K562 (cell line): ENCODE data around the gene TAOK2. TPM values are rescaled to one million over a fixed set of nuclear protein-coding genes. Genes with fewer than 3 reads are reported as not detected.

ENCODE experiments used
- CBX1 ChIP-seq: sonication (generic); IDR thresholded peaks from 2 replicates; pipeline ENCODE4 v1.6.1; 2016; ENCODE audit warnings: antibody characterized with exemption, low read depth, mild to moderate bottlenecking
- HNRNPUL1 ChIP-seq: fragments of 200-400 bp; formaldehyde crosslinking; IDR thresholded peaks from 2 replicates; pipeline ENCODE4 v1.6.1; 2017; ENCODE audit warnings: low read length
- MAFG ChIP-seq: fragments of 450-650 bp; conservative IDR thresholded peaks from 2 replicates; pipeline ENCODE4 v1.6.1; 2016; ENCODE audit warnings: missing genetic modification characterization, missing compliant biosample characterization
- MITF ChIP-seq: IDR thresholded peaks from 2 replicates; pipeline ENCODE4 v1.6.1; 2014; ENCODE audit warnings: antibody characterized with exemption
- NFRKB ChIP-seq: fragments of 450-650 bp; IDR thresholded peaks from 2 replicates; pipeline ENCODE4 v1.6.1; 2016; ENCODE audit warnings: low read depth
- XRCC3 ChIP-seq: fragments of 450-650 bp; IDR thresholded peaks from 2 replicates; pipeline ENCODE4 v1.6.1; 2017; ENCODE audit warnings: mild to moderate bottlenecking, moderate library complexity
- YY1 ChIP-seq, 3 experiments: IDR thresholded peaks; 2 replicates each; pipeline ENCODE4 v1.6.1; 2011; ENCODE audit warnings: low read length in 2 of 3, mild to moderate bottlenecking in 2 of 3, moderate library complexity in 2 of 3, borderline replicate concordance in 1 of 3, control low read depth in 1 of 3, low read depth in 1 of 3; ENCODE audit not compliant: insufficient read depth in 3 of 3, insufficient replicate concordance in 2 of 3, control insufficient read depth in 1 of 3, insufficient read length in 1 of 3; ENCODE audit errors: extremely low read depth in 1 of 3
- ZBTB49 ChIP-seq: sonication (generic); formaldehyde crosslinking; IDR thresholded peaks from 2 replicates; pipeline ENCODE4 v1.8.0; 2022; ENCODE audit warnings: missing genetic modification reagents, mild to moderate bottlenecking, borderline replicate concordance
- ZMIZ1 ChIP-seq, 2 experiments: fragments of 150-350 bp in 1 of 2; IDR thresholded peaks; 2 replicates each; pipeline ENCODE4 v1.6.1; 2012 to 2016; ENCODE audit warnings: low read depth in 2 of 2, low read length in 2 of 2, mild to moderate bottlenecking in 1 of 2, moderate library complexity in 1 of 2
- ZNF518B ChIP-seq: fragments of 250-450 bp; sonication (Bioruptor Pico); IDR thresholded peaks from 2 replicates; pipeline ENCODE4 v1.5.0; 2021; ENCODE audit warnings: mild to moderate bottlenecking, moderate library complexity
- ZNF561 ChIP-seq: fragments of 450-650 bp; formaldehyde crosslinking; conservative IDR thresholded peaks from 2 replicates; pipeline ENCODE4 v1.4.0; 2020; ENCODE audit warnings: mild to moderate bottlenecking, moderate library complexity
- ZNF699 ChIP-seq: fragments of 250-450 bp; sonication (Bioruptor Pico); IDR thresholded peaks from 2 replicates; pipeline ENCODE4 v1.8.0; 2021; ENCODE audit warnings: mild to moderate bottlenecking, moderate library complexity; ENCODE audit not compliant: insufficient replicate concordance
- polyA plus RNA-seq, 8 experiments: library from polyadenylated mRNA; depleted of rRNA in 4 of 8; stranded (reverse) in 5 of 8; unstranded in 3 of 8; fragments of >200 nt; fragmentation: Nextera tagmentation in 2 of 8; fragmentation: Illumina TruSeq in 1 of 8; extraction: Ambion mirVana in 2 of 8; extraction: Trizol in 1 of 8; gene quantifications; 2 replicates each; pipeline versions ENCODE4 v1.2.1 to v1.2.3, GENCODE V29; 2011 to 2014; ENCODE audit warnings: inconsistent platforms in 1 of 8, missing spikeins in 1 of 8
- total RNA-seq, 7 experiments: library from RNA; depleted of rRNA in 6 of 7; stranded (reverse); fragments of >200 nt in 6 of 7; fragmentation: Illumina TruSeq in 2 of 7; extraction: Trizol in 2 of 7; gene quantifications; 2 replicates each; pipeline versions ENCODE4 v1.2.1 to v1.2.3, GENCODE V29; 2011 to 2021; ENCODE audit warnings: low replicate concordance in 1 of 7

Gene TAOK2
- total and polyA plus RNA-seq, 9 of the 15 experiments (the other 6 are each of a cell fraction or from before 2014, with no cell fraction given): 0.10 to 41.8 (median 13.7) TPM

GRCh38 chr16:29925781-29926710 lies 47.6 kb upstream of the TAOK2 start, which contains the start of gene KCTD13 (continued):
- TF ChIP-seq ZMIZ1 (IDR thresholded peaks at IDR 0.05; ENCODE audit: low read depth in 2 of 2, low read length in 2 of 2) (0 out of 4 replicates have a peak, but pooled peaks of 1 of the 2 experiments have one; percentile 4), MITF (no peak), ZBTB49 (no peak), HNRNPUL1 (no peak), YY1 (IDR thresholded peaks at IDR 0.05; ENCODE audit: borderline replicate concordance in 1 of 3, control insufficient read depth in 1 of 3, extremely low read depth in 1 of 3, insufficient read depth in 3 of 3, insufficient read length in 1 of 3, insufficient replicate concordance in 2 of 3, low read depth in 1 of 3, low read length in 2 of 3) (peak in 1 of 3 experiments; percentile 46), CBX1 (no peak), XRCC3 (no peak), ZNF518B (CRISPR knock-in tag) (no peak), ZNF699 (no peak), ZNF561 (CRISPR knock-in tag) (no peak), NFRKB (no peak), MAFG (no peak)
